GM18867 (cell line): ENCODE results near the gene SHROOM3.

Source experiments
- ATAC-seq: cut with Tn5 transposase; IDR thresholded peaks from one replicate; pipeline ENCODE4 v1.9.1; 2021; ENCODE audit warnings: mild to moderate bottlenecking, moderate library complexity; ENCODE audit not compliant: unreplicated experiment

Gene SHROOM3

DNA sequence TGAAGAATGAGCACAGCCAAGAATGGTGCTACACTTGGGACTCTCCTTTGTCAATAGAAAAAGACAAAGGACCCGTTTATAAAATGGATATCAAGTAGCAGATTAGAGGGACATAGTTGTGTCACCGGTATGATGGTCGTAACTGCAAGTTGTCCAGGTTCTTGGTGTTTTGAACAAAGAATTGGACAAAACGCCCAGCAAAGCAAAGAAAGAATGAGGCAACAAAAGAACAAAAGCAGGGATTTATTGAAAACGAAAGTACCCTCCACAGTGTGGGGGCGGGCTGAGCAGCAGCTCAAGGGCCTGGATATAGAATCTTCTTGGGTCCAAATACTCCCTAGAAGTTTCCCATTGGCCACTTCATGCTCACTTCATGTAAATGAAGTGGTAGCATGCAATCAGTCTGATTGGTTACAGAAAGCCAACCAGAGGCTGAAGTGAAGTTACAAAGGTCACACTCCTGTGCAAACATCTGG lies 54.7 kb downstream of the SHROOM3 start:
- ATAC-seq, result no peak

DNA sequence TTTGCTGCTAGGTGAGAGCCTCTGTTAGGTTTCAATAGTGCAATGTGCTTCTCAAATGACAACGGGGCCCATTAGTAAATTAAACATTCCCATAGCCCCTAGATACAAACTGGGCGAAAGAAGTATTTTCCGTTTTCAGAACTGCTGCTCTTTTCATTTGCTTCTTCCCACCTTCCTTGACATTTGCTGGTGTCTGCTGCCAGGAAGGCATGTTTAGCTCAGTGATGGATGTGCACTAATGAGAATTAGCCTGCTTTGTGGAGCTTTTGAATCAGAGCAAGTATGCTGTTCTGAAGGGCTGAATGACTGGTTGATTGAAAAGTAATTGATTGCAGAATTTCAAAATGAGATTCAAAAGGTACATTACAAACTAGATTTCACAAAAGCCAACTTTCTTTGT lies 57.0 kb downstream of the SHROOM3 start:
- no peak for ATAC-seq

DNA sequence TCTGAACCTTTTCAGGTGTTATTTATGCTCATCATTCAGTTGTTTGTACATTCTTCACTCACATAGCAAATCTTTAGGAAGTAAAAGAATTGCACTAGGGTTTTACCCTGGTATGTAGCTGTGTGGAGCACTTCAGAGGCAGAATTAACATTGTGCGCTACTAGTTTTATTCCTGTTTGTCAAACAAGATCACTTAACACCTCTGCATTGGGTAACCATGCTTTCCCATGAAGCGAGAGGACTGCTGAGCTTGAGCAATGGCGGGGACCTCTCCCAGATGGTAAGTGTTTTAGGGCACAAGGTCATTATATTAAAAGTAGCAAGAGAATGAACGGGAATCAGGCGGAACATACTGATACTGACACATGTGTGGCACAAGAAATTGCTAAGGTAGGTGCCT lies 59.2 kb downstream of the SHROOM3 start:
- no peak for ATAC-seq

DNA sequence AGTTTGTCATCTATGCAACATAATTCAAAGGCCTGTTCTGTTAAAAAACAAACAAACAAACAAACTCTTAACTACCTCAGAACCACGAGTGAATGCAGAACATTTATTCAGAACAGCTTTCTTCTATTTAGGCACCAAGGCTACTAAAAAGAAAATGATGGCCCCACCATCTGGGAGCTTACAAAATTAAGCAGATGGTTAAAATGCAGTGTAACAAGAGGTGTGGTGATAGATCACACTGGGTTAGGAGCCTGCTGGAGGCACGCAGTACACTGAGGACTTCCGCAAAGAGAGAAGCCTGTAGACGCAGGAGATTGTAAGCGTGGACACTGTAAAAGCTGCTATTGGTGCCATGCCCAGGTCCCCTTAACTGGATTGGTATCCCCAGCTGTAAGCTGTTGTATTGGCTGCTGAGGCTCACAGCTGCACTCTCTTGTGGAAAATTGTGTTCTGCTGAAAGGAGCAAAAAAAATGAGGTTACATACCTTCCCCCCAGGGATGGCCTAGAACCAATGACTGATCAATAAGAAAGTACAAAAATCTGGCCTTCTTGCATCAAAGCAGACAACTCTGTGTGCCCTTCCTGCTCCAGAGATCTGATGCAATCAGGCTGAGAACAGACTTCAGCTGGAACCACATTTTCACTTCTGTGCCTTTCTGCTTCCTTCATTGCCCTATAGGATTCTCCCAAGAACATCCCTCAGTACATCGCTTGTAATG lies 60.0 kb downstream of the SHROOM3 start:
- no peak for ATAC-seq

DNA sequence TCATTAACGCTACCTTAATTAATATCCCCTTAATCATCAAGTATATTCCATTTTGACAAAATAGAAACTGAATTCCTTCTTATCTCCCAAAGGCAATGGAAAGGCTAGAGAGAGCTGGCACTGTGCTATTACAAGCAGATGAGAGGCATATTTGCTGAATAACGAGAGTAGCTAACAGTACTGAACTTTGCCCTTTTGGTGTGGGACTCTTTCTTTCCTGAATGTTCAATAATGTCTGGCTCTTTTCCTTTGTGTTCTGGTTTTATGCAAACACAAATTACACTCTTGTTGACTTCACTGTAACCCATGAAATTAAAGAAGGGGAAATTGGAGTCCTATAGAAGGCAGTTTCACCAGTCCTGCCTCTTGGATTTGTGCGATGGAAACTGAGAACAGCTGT lies 63.5 kb downstream of the SHROOM3 start:
- no peak for ATAC-seq

DNA sequence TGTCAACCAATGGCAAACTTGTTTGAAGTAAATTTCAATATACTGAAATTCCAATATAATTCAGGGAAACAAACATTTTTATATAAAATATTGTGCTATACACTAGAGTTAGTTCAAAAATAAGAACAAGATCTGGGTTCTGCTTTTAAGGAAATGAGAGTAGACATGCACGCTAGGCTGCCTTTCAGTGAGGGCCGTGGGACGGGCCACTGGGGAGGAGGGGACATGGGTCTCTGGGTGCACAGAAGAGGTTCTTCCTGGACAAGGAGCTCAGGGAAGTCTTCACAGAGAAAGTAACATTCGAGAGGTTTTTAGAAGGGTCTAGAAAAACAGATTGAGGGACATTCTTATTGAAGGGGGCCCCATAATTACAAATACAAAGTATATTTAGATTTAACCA lies 64.4 kb downstream of the SHROOM3 start:
- ATAC-seq, result peak; percentile 89

DNA sequence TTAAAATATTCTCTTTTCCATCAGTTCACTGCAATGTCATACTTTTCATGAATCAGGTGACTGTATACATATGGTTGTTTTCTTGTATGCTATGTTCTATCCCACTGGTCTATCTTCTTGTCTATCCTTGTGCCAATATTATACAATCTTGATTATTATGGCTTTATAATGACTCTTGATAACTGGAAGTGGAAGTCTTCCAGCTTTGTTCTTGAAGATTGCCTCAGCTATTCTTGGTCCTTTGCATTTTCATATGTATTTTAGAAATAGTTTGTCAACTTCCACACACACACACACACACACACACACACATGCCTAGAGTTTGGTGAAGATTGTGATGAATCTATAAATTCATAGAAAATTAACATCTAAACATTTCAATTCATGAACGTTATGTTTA lies 67.9 kb downstream of the SHROOM3 start:
- ATAC-seq, result no peak

DNA sequence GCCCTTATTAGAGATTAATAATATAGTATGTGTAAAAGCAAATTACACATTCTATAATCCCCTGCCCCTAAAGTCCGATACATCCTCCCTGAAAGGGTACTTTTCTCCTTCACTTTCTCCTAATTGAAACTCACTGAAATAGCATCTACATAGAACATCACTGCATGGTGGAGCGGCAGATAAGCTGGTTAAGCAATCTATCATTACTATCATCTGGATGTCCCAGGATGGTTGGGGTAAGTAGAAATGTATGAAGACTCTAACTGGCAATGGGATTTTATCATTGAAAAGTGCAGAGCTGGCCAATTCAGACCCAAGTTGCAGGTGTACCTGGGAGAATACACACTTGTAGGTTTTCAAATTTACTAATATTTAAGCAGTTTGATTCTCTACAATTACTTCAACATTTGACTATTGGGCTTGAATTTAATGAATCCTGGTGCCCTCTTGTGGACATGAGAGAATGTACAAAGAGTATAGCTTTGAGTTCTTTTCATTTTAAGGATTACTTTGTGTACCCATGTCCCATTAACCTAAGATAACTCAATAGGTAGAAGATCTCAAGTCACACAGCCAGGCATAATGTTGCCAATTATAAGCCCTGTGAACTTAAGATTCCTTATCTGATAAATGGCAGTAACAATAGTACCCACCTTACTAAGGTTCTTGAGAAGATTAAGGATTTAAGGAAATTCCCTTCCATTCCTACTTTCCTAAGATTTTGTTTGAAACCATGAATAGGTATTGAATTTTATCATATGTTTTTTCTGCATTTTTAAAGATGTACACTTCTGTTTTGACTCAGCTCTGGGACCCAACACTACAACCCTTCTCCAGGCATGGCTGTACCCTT lies 69.8 kb downstream of the SHROOM3 start:
- ATAC-seq, result no peak

DNA sequence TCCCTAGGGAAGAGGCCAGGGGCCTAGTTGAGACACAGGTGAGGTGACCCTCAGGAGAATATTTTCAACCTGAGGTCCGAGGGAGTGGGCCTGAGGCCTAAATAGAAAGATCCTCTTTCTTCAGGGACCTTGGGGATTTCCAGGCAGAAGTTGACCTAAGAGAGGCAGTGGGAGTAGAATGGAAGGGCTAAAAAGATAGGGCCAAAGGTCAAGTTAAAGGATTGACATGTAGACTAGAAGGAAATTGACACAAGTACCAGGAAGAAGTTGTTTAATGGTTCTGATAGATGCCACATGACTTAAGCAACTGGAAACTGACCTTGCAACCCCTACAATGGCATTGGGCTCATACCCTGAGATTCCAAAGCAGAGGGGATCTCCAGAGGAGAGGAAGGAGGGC lies 76.9 kb downstream of the SHROOM3 start:
- no peak for ATAC-seq

DNA sequence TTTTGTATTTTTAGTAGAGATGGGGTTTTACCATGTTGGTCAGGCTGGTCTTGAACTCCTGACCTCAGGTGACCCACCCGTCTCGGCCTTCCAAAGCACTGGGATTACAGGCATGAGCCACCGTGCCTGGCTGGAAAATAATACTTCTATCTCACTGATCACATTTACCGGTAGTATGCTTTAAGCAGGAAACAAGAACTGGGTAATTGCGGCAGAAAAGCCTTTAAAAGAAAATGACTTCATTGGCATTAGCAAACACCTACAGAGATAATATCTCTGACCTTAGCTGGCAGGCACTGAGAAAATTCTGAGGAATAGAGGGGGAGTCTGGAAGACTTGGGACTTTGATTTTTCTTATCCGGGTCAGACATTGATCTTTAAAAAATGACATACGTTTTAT lies 78.5 kb downstream of the SHROOM3 start:
- no peak for ATAC-seq

DNA sequence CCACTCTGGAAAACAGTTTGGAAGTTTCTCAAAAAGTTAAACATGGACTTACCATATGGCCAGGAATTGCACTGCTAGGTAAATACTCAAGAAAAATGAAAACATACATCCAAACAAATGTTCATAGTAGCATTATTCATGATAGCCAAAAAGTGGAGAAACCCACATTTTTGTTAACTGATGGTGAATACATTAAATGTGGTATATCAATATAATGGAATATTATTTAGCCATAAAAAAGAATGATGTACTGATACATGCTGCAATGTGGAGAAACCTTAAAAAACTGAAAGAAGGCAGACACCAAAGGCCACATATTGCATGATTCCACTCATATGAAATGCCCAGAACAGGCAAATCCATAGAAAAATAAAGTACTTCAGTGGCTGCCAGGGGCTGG lies 79.1 kb downstream of the SHROOM3 start:
- ATAC-seq, result no peak

DNA sequence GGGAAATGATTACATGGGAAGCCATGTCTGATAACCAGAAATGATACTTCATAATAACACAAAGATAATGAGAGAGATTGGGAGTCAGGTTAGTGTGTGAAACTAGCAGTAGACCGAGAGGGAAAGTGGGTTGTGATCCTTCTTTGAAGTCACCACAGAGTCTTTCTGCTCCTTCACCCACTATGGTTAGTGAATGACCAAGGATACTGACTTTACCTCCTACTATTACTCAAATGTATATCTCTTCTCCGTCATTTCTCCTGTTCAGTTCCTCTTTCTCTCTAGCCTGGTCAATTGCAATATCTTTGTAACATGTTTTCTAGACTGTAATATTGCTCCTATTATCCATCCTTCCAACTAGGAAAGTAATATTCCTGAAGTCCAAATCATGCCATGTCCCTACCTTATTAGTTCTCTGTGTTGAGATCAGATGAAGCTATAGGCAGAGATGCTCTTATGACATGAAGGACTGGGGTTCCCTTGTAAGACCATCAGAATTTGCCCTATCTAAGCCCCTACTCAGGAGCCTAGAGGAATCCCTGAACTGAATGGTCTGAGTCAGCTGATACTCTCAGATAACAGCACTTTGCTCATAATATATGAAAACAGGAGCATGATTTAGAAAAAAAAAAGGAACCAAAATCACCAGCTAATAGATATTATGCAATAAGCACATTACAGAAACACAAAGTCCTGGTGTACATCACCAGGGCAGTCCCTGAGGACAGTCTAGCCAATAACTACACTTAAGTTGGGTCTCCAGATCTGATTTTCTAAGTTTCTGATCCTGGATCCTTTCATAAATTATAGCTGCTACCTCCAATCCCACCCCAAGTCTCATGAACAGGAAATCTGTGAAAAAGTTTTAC lies 81.2 kb downstream of the SHROOM3 start:
- ATAC-seq, result peak; percentile 86

DNA sequence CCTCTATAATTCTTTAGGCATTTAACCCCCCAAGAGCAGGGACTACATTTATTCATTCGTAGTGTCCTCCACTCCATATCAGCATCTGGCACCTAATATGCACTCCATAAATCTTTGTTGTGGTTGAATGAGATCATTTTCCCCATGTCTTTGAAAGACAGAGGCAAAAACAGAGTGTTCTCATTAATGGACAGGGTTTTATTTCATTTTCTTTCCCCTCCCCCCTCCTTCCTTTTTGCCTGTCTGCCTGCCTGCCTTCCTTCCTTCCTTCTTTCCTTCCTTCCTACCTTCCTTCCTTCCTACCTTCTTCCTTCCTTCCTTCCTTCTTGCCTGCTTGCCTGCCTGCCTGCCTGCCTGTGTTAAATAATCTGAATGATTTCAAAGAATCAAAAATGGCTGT lies 83.2 kb downstream of the SHROOM3 start:
- no peak for ATAC-seq

DNA sequence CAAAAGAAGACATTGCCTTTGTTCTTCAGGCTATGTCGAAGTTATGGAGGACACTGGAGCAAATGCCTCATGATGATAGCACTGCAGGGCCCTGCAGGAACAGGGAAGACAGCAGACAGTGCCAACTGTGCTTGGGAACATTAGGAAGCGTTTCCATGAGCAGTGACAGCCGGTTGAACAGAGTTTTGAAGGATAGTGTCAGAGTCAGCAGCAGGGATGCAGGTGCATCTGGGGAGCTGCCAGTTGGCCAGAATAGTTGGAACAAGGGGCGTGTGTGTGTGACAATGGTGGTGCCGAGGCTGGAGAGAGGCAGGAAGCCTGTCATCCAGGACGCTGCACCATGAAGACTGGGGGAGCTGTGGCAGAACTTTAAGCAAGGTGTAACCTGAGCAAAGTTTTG lies 88.6 kb downstream of the SHROOM3 start:
- no peak for ATAC-seq

DNA sequence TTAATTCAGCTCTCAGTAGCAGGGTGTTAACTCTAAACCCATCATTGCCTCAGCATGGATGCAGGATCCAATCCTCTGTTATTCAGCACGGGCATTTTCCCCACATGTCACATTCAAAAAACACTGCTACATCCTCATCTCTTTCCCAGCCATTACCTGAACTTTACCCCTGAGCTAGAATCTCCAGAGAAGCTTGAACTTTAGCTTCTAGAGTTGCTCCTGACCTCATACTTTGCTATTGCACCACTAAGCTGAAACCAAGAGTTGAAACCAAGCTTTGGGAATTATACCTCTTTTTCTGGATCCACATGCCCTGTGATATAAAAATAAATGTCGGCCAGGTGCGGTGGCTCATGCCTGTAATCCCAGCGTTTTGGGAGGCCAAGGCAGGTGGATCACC lies 90.7 kb downstream of the SHROOM3 start:
- ATAC-seq, result no peak

DNA sequence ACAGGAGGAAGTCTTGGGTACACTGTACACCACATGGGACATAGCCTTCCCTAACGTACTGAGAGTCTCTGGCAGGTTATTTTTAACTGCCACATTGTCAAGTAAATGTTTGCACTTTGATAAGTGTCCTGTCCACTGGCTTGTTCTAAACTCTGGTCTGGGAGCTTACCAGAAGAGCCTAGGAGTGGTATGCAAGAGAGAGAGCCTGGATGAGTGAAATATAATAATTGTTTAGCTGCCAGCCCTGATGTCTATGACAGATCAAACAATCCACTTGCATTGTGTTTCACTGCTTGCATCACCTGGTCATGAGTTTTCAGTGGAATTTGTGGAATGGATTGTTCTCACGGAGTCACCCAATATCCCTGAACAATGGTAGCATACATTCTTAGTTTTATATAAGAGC lies 91.6 kb downstream of the SHROOM3 start:
- ATAC-seq, result no peak

DNA sequence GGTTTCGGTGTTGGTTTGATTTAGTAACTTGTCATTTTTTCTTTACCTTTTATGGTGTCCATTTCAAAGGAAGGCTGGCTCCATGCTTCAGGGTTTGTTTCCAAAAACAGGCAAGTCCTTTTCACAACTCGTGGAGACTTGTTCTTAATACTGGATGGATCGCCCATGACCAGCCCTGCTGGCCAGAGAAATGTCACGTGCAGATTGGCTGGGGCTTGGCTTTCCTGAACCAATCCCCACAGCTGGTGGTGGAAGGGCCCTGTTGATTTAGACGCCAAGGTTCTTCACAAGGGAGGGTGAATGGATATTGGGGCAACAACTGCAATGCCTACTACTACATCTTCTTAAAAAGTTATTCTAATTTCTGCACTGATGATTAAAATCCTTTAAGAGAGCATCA lies 92.6 kb downstream of the SHROOM3 start:
- no peak for ATAC-seq

DNA sequence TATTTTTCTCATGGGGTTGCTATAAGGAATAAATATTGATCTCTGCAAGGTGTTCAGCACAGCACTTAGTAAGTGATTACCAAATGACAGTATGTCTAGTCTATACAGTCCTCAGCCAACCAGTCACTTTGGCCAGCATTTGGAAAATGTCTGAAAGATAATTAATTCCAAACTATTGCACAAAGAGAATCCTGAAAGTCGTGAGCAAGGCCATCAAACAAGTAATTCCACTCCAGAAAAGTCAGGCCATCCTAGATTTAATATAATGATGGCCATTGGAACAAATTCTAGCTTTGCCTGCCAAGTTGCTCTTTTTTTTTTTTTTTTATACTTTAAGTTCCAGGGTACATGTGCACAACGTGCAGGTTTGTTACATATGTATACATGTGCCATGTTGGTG lies 96.6 kb downstream of the SHROOM3 start:
- ATAC-seq, result no peak

DNA sequence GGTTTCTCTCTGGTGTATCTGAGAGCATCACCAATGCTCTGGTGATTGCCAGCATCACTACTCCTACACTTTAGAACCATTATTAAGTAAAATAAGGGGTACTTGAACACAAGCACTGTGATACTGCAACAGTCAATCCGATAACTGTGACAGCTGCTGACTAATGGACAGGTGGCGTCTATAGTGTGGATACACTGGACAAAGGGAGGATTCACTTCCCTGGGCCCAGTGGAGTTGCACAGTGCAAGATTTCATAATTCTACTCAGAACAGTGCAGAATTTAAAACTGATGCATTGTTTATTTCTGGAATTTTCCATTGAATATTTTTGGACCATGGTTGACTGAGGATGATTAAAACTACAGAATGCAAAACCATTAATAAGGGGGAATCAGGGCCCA lies 97.8 kb downstream of the SHROOM3 start:
- ATAC-seq, result no peak

DNA sequence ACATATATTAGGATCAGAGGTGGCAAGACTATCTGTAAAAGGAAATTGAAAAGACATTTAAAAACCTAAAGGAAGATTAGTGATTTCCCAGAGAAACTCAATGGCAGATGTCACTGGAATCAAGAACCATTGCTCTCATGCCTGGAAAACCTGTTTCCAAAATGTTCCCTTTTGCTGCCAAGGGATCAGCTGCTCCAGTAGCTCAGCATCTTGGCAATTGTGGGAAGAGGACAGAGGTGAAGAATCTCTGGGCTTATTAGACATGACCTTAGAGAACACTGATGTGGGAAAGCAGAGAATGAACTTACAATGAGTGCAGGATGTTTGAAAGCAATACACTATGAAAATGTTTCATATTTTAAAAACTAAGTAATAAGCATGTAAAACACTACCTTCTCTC lies 98.3 kb downstream of the SHROOM3 start:
- no peak for ATAC-seq

DNA sequence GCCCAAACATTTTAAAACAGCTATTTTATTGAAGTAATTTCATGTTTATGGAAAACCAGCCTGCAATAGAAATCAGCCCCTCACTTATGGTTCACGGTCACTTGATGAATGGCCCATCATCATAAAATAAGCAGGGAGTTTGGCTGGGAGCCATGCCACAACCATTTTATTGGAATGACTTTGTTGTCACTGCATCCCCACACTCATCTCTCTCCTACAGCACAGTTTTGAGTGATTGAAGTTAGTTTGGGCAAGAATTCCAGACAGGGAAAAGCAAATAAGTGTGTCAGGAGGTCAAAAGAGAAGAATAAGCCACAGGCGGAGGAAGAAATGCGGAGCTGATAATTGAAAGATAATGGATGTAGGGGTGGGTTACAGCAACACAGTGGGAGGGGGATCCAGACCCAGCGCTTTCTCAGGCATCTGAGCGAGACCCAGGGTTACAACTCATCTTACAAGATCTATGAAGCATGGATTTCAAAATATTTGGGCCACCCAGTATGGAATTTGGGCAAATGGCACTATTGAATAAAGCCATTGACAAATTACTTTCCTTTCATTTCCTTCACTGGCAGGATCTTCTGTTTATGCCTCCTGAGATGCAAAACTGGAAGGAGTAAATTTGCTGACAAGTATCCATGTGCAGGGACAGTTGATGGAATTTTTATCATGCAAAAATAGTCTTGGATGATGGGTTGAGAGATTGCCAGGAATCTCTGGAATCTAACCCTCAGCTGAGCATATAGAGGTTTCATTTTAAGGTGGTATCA lies 100.8 kb downstream of the SHROOM3 start:
- no peak for ATAC-seq
